ENCODE data around the gene ATP2C2. TPM values are rescaled to one million over a fixed set of nuclear protein-coding genes. Genes with fewer than 3 reads are reported as not detected.
"Not testable (repeated sequence)": the region's sequence is repeated elsewhere in the genome, so short reads cannot be mapped to it uniquely, and the experiment has no call there.

ATP2C2 gene
- total and polyA plus RNA-seq, 3 donors from 2014 or later = 1.1 to 5.8 (median 3.0) TPM

DNA sequence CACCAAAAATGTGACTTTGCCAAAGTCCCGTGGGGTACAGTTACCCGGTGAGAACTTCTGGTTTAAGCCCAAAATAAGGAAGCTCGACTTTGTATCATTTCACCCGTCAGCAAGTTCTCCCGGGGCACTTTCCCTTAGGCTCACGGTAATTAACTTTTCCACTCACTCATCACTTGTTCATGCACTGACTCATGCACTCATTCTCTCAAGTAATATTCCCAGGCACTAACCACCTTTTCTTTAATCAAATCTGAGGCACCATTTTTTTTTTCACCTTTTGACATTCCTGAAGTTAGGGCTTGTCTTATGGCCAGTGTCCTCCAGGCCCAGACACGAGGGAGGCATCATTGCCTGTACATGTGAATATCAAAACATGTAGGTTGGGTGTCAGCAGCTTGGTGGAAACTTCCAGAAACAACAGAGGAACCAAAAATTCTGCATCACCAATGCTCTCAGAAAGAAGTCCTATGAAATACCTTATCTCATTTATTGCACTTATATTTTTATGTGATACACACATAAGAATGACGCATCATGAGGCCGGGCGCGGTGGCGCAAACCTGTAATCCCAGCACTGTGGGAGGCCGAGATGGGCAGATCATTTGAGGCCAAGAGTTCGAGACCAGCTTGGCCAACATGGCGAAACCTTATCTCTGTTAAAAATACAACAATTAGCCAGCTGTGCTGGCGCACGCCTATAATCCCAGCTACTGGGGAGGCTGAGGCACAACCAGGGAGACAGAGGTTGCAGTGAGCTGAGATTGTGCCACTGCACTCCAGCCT, 36.1 kb upstream of the ATP2C2 start:
- Histone ChIP-seq H3K27ac (no peak overlapping the region), H3K27me3 (no peaks in the 10 kb centered on the region), H3K9me3 (no peaks in the 10 kb centered on the region), H3K4me1 (no peaks in the 10 kb centered on the region), H3K36me3 (ENCODE audit: low read depth, missing control alignments) (no peaks in the 10 kb centered on the region), H3K4me3 (no peak overlapping the region)
- intact Hi-C loops (cut with DNase I; ENCODE audit: low total_unique reads) = no loop called here
- DNase-seq = no peak
- no peak for TF ChIP-seq POLR2A (IDR thresholded peaks at IDR 0.05)
- TF ChIP-seq, protein P1, sequence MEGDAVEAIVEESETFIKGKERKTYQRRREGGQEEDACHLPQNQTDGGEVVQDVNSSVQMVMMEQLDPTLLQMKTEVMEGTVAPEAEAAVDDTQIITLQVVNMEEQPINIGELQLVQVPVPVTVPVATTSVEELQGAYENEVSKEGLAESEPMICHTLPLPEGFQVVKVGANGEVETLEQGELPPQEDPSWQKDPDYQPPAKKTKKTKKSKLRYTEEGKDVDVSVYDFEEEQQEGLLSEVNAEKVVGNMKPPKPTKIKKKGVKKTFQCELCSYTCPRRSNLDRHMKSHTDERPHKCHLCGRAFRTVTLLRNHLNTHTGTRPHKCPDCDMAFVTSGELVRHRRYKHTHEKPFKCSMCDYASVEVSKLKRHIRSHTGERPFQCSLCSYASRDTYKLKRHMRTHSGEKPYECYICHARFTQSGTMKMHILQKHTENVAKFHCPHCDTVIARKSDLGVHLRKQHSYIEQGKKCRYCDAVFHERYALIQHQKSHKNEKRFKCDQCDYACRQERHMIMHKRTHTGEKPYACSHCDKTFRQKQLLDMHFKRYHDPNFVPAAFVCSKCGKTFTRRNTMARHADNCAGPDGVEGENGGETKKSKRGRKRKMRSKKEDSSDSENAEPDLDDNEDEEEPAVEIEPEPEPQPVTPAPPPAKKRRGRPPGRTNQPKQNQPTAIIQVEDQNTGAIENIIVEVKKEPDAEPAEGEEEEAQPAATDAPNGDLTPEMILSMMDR (IDR thresholded peaks at IDR 0.05) = no peak
- WGBS, 2 donors = 92 to 94% methylated on average over 17 of the region's 17 CpGs

- H3K4me1 ChIP-seq = no peaks in the 10 kb centered on the region
- no peak overlapping the region for H3K4me3 ChIP-seq
- H3K9me3 ChIP-seq = no peaks in the 10 kb centered on the region
- intact Hi-C loops (cut with DNase I; ENCODE audit: low total_unique reads) = no loop called here
- H3K36me3 ChIP-seq (ENCODE audit: low read depth, missing control alignments) = no peaks in the 10 kb centered on the region
- H3K27ac ChIP-seq = no peak overlapping the region
- no peak for DNase-seq
- TF ChIP-seq, protein P1 (IDR thresholded peaks at IDR 0.05) = no peak
- TF ChIP-seq POLR2A (IDR thresholded peaks at IDR 0.05) = no peak
- 73 to 76% methylated on average over 9 to 10 of the region's 10 CpGs for WGBS, 2 donors
- no peaks in the 10 kb centered on the region for H3K27me3 ChIP-seq
These were observed 35.2 kb upstream of the ATP2C2 start for GRCh38 chr16:84332975-84333684.

DNA sequence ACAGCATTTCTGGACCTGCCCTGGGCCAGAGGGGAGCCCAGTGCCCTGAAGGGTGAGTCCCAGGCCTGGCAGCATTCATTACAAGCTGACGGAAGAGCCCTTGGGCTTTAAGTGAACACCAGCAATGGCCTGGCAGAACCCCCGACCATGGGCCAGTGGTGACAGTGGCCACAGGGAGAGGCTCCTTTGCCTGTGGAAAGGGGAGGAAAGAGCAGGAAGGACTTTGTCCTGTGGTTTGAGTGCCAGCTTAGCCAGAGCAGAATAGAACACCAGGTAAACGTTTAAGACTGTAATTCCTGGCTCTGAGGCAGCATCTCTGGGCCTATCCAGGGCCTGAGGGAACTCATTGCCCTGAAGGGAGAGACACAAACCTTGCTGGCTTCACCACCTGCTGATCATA, 34.3 kb upstream of the ATP2C2 start:
- WGBS, 2 donors = 82 to 89% methylated on average over 2 to 3 of the region's 3 CpGs
- Histone ChIP-seq H3K9me3 (no peaks in the 10 kb centered on the region), H3K4me3 (no peak overlapping the region), H3K27ac (no peak overlapping the region), H3K27me3 (no peaks in the 10 kb centered on the region), H3K36me3 (ENCODE audit: low read depth, missing control alignments) (no peaks in the 10 kb centered on the region), H3K4me1 (no peaks in the 10 kb centered on the region)
- TF ChIP-seq, protein P1 (IDR thresholded peaks at IDR 0.05) = no peak
- no peak for TF ChIP-seq POLR2A (IDR thresholded peaks at IDR 0.05)
- intact Hi-C loops (cut with DNase I; ENCODE audit: low total_unique reads) = no loop called here
- DNase-seq = no peak

DNA sequence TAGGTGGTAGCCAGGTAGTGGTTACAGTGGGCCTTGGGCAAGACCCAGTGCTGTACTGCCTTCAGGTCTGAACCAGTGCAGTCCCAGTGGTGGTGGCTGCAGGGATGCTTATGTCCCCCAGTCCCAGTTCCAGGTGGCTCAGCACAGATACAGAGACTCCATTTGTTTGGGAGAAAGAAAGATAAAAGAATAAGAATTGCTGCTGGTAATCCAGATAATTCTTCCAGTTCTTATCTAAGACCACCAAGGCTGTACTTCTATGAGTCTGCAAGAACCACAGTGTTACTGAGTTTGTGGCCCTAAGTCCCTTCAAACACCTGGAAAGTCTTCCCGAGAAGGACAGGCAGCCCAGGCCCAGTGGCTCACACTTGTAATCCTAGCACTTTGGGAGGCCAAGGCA, 33.9 kb upstream of the ATP2C2 start:
- 85 to 92% methylated on average over 1 of the region's 1 CpG for WGBS, 2 donors
- Histone ChIP-seq H3K36me3 (ENCODE audit: low read depth, missing control alignments) (no peaks in the 10 kb centered on the region), H3K27me3 (no peaks in the 10 kb centered on the region), H3K9me3 (no peaks in the 10 kb centered on the region), H3K27ac (no peak overlapping the region), H3K4me3 (no peak overlapping the region), H3K4me1 (no peaks in the 10 kb centered on the region)
- intact Hi-C loops (cut with DNase I; ENCODE audit: low total_unique reads) = no loop called here
- TF ChIP-seq, protein P1 (IDR thresholded peaks at IDR 0.05) = no peak
- TF ChIP-seq POLR2A (IDR thresholded peaks at IDR 0.05) = no peak
- DNase-seq = no peak

- H3K27me3 ChIP-seq; H3K36me3 ChIP-seq (ENCODE audit: low read depth, missing control alignments); H3K4me3 ChIP-seq; H3K4me1 ChIP-seq; intact Hi-C loops (cut with DNase I; ENCODE audit: low total_unique reads); H3K9me3 ChIP-seq; DNase-seq; H3K27ac ChIP-seq: not testable (repeated sequence)
These were observed 31.1 kb upstream of the ATP2C2 start for GRCh38 chr16:84337236-84337635.
